ENCODE data around the gene EYA2.

Gene EYA2

DNA sequence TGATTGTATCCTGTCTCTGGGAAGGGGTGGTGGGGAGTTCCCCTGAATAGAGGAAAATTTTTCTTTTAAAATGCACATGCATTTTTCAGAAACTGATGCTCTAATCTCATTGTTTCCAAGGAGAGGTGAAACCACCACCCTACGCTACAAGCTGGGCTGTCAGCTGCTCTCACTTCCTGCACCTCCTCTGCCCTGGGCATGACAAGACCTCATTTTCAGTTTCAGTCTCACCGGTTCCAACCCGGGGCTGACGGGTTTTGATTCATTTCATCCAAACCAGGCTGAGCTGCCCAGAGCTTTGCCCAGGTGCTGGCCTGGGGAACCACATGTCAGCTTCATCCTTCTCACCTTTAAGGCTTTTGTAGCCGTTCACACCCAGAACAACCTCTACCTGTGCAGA, 99.7 kb downstream of the EYA2 start:
- CTCF ChIA-PET, result no interaction called here
- TF ChIP-seq ZNF384 (IDR thresholded peaks at IDR 0.05), result no peak
- TF ChIP-seq LEF1 (IDR thresholded peaks at IDR 0.05; ENCODE audit: borderline replicate concordance), result no peak
- TF ChIP-seq SUZ12 (IDR thresholded peaks at IDR 0.05), result no peak
- no peak for TF ChIP-seq TARDBP (IDR thresholded peaks at IDR 0.05)
- no peak for TF ChIP-seq FOXA1 (IDR thresholded peaks at IDR 0.05)
- TF ChIP-seq HDGF (IDR thresholded peaks at IDR 0.05; ENCODE audit: borderline replicate concordance), result no peak
- TF ChIP-seq FOXM1 (IDR thresholded peaks at IDR 0.05; ENCODE audit: borderline replicate concordance), result no peak
- TF ChIP-seq SP1 (IDR thresholded peaks at IDR 0.05), result no peak
- no peak for TF ChIP-seq NFRKB (IDR thresholded peaks at IDR 0.05)
- no peak for TF ChIP-seq CTBP1 (IDR thresholded peaks at IDR 0.05; ENCODE audit: borderline replicate concordance)
- TF ChIP-seq ARNT (IDR thresholded peaks at IDR 0.05), result no peak
- no peak for TF ChIP-seq ELF4 (IDR thresholded peaks at IDR 0.05)
- TF ChIP-seq BHLHE40 (IDR thresholded peaks at IDR 0.05; ENCODE audit: borderline replicate concordance), result no peak
- no peak for TF ChIP-seq FOXK2 (IDR thresholded peaks at IDR 0.05)
- TF ChIP-seq, protein P1, sequence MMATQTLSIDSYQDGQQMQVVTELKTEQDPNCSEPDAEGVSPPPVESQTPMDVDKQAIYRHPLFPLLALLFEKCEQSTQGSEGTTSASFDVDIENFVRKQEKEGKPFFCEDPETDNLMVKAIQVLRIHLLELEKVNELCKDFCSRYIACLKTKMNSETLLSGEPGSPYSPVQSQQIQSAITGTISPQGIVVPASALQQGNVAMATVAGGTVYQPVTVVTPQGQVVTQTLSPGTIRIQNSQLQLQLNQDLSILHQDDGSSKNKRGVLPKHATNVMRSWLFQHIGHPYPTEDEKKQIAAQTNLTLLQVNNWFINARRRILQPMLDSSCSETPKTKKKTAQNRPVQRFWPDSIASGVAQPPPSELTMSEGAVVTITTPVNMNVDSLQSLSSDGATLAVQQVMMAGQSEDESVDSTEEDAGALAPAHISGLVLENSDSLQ (IDR thresholded peaks at IDR 0.05), result no peak
- no peak for TF ChIP-seq L3MBTL2 (conservative IDR thresholded peaks at IDR 0.05)
- no peak for DNase-seq (ENCODE audit: extremely low spot score)
- POLR2A ChIA-PET, result no interaction called here

DNA sequence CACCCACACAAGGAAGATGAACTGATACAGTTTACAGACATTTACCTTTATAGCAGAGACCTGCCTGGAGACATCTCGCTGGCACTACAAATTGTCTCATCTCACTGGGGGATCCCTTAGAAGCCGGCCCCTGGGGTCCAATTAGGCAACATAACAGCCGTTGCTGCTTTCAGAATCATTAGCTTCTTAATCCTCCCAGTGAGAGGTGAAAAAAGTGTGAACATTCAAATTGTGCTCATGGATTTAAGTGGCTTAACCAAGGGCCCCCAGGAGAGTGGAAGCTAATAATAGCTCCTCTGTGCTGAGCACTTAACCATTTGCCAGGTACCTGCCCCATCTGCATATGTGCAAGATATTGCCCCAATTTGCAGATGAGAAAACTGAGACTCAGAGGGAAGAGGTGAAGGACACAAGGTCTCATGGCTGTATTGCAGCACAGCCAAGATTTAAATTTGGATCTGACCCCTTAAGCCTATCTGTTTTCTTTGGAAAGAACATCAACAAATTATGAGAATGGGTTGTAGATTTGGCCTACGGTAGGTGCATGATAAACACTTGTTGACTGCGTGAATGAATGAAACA, 101.0 kb downstream of the EYA2 start:
- ChIA-PET POLR2A (no interaction called here), CTCF (no interaction called here)

DNA sequence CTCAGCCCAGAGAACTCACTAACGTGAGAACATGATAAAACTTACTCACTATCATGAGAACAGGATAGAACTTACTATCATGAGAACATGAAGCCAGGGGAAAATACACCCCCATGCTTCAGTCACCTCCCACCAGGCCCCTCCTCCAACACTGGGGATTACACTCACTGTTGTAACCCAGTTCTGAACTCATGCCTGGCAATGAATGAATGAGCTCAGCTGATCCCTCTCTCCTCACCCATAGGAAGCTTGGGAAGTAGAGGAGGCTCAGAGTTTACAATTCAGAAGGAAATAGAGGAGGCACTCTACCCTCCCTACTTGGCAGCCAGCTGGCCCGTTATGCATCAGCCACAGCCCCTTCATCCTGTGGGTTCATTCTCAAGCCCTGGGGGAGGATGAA, 102.5 kb downstream of the EYA2 start:
- CTCF ChIA-PET, result no interaction called here
- POLR2A ChIA-PET, result no interaction called here
- TF ChIP-seq, protein P1 (IDR thresholded peaks at IDR 0.05), result no peak
- TF ChIP-seq NFRKB (IDR thresholded peaks at IDR 0.05) (no peak), BHLHE40 (IDR thresholded peaks at IDR 0.05; ENCODE audit: borderline replicate concordance) (no peak), ZNF384 (IDR thresholded peaks at IDR 0.05) (no peak), CTBP1 (IDR thresholded peaks at IDR 0.05; ENCODE audit: borderline replicate concordance) (no peak), FOXM1 (IDR thresholded peaks at IDR 0.05; ENCODE audit: borderline replicate concordance) (no peak), SUZ12 (IDR thresholded peaks at IDR 0.05) (no peak), FOXA1 (IDR thresholded peaks at IDR 0.05) (no peak), L3MBTL2 (conservative IDR thresholded peaks at IDR 0.05) (no peak), FOXK2 (IDR thresholded peaks at IDR 0.05) (no peak), HDGF (IDR thresholded peaks at IDR 0.05; ENCODE audit: borderline replicate concordance) (no peak), TARDBP (IDR thresholded peaks at IDR 0.05) (no peak), ARNT (IDR thresholded peaks at IDR 0.05) (no peak)
- no peak for DNase-seq (ENCODE audit: extremely low spot score)

More for the DNA sequence above, 101.0 kb downstream of the EYA2 start:
- no peak for DNase-seq (ENCODE audit: extremely low spot score)
- TF ChIP-seq SUZ12 (IDR thresholded peaks at IDR 0.05), result no peak
- no peak for TF ChIP-seq SP1 (IDR thresholded peaks at IDR 0.05)
- no peak for TF ChIP-seq TARDBP (IDR thresholded peaks at IDR 0.05)
- no peak for TF ChIP-seq ELF4 (IDR thresholded peaks at IDR 0.05)
- no peak for TF ChIP-seq ZNF384 (IDR thresholded peaks at IDR 0.05)
- no peak for TF ChIP-seq HDGF (IDR thresholded peaks at IDR 0.05; ENCODE audit: borderline replicate concordance)
- TF ChIP-seq FOXK2 (IDR thresholded peaks at IDR 0.05), result no peak

DNA sequence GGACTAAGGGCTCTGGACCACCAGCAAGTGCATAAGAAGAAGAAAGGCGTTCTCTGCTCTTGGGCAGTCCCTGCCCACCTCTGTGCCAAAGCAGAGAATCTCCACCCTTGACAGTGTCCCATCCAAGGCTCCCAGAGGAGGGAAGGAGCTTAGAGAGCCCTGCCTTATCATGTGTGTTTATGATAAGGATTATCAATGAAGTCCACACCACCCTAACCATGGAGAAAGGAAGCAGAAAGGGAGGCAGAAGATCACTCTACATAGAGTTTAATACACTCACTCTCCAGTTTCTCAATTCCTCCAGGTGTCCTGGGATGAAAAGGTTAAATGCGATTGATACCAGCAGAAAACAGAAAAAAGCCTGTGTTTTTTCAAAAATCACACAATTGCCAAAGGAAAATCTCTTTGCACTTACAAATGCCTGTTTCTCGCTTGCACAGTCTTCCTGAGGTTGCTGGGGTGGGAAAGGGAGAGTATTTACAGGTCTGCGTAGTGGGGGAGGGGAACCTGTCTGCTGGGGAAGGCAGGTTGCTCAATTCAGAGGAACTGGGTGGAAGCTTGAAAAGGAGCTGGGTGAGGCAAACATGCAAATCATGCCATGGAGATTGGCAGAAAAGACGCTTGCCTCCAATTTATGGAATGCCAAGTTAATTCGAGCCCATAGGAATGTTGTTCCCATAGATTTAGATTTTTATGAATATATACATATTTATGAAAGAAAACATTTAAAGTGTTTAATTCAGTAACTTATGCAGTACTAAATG, 104.0 kb downstream of the EYA2 start:
- TF ChIP-seq BHLHE40 (IDR thresholded peaks at IDR 0.05; ENCODE audit: borderline replicate concordance) (no peak), ZNF384 (IDR thresholded peaks at IDR 0.05) (no peak), FOXK2 (IDR thresholded peaks at IDR 0.05) (no peak), LEF1 (IDR thresholded peaks at IDR 0.05; ENCODE audit: borderline replicate concordance) (no peak), SUZ12 (IDR thresholded peaks at IDR 0.05) (no peak)
- no peak for DNase-seq (ENCODE audit: extremely low spot score)
- ChIA-PET POLR2A (no interaction called here), CTCF (no interaction called here)

DNA sequence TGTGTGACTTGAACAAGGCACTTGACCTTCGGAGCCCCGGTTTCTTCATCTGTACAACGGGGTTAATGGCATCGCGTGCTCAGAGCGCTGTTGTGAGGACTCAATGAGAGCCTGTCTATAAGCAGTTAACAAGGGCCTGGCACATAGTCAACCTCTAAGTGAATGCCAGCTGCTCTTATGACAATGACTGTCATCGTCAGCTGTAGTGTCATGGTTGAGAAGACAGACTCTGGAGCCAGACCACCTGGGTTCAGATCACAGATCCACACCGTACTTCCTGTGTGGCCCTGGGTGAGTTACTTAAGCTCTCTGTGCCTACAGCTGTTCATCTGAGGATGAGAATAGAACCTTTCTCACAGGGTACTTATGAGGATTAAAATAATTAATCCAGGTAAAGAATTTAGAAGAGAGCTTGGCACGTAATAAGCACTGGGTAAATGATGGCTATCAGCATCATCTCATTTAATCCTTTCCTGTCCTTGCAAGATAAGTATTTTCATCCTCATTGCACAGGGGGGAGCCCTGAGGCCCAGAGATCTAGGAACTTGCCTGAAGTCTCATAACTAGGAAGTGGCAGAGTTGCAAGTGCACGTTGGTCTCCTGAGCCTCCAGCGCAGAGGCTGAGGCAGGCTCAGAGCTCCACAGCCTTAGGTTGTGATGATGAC, 105.3 kb downstream of the EYA2 start:
- TF ChIP-seq SP1 (IDR thresholded peaks at IDR 0.05), result no peak
- TF ChIP-seq CTBP1 (IDR thresholded peaks at IDR 0.05; ENCODE audit: borderline replicate concordance), result no peak
- TF ChIP-seq FOXK2 (IDR thresholded peaks at IDR 0.05), result no peak
- TF ChIP-seq FOXA1 (IDR thresholded peaks at IDR 0.05), result no peak
- no peak for TF ChIP-seq ARNT (IDR thresholded peaks at IDR 0.05)
- no peak for DNase-seq (ENCODE audit: extremely low spot score)
- CTCF ChIA-PET, result no interaction called here
- POLR2A ChIA-PET, result no interaction called here

DNA sequence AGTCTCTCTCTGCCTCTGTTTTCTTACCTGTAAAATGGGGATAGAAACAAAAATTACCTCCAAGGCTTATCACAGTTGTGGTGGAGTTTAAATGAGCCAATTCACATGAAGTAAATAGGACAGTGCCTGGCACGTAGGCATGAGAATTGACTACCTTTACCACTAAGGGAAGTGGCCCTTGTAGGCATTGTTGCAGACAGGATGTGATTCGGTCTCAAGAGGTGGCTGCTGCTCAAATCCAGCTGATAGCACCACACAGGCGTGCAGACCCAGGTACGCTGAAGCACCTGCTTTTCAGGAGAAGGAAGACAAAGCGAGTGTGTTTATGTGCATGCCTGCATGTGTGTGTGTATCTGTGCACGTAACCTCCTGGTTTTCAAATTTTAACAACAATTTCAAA, 108.6 kb downstream of the EYA2 start:
- POLR2A ChIA-PET, result no interaction called here

More for the DNA sequence above, 108.6 kb downstream of the EYA2 start:
- CTCF ChIA-PET, result no interaction called here
- TF ChIP-seq CTBP1 (IDR thresholded peaks at IDR 0.05; ENCODE audit: borderline replicate concordance), result no peak
- TF ChIP-seq SUZ12 (IDR thresholded peaks at IDR 0.05), result no peak
- TF ChIP-seq TARDBP (IDR thresholded peaks at IDR 0.05), result no peak
- TF ChIP-seq ZNF384 (IDR thresholded peaks at IDR 0.05), result no peak
- no peak for TF ChIP-seq LEF1 (IDR thresholded peaks at IDR 0.05; ENCODE audit: borderline replicate concordance)
- no peak for TF ChIP-seq HDGF (IDR thresholded peaks at IDR 0.05; ENCODE audit: borderline replicate concordance)
- no peak for TF ChIP-seq ELF4 (IDR thresholded peaks at IDR 0.05)
- DNase-seq (ENCODE audit: extremely low spot score), result no peak

Data from HEK293T (cell line).